IMR-90 (cell line): ENCODE measurements around the gene FBXL5. TPM values are rescaled to one million over a fixed set of nuclear protein-coding genes. Genes with fewer than 3 reads are reported as not detected.
A peak's percentile ranks its signal among the peaks of the same experiment; 100 is the strongest.

Source experiments
- ATAC-seq: fragments of 200-7000 bp; cut with Tn5 transposase; 2 replicates; pipeline ENCODE4 v1.9.1; 2020; ENCODE audit warnings: low read depth, mild to moderate bottlenecking, moderate library complexity
- BruUV-seq: library from RNA; stranded (reverse); fragments of 400-500 nt; replicated peaks from 2 replicates; lab custom pipeline; 2021; lab: Mats Ljungman, UMichigan
- CTCF ChIA-PET: fragments of 300-600 bp; formaldehyde crosslinking; extraction: SDS; loops from one replicate; lab custom pipeline; 2021; ENCODE audit warnings: antibody characterized with exemption; lab: Yijun Ruan, JAX
- POLR2A ChIA-PET: fragments of 300-600 bp; sonication (Branson Sonifier 250); formaldehyde crosslinking; loops from one replicate; lab custom pipeline; 2022; ENCODE audit warnings: antibody characterized with exemption; ENCODE audit not compliant: unreplicated experiment; lab: Charles Lee
- DNase-seq: peaks from one replicate; pipeline ENCODE4 v3.0.0; 2013
- H2AFZ ChIP-seq: replicated peaks from 2 replicates; pipeline ENCODE3; 2013; ENCODE audit warnings: low read length, mild to moderate bottlenecking; ENCODE audit not compliant: poor library complexity
- H2AK5ac ChIP-seq: 2 replicates; pipeline ENCODE4 v1.6.1; 2013; ENCODE audit warnings: low read depth, low read length, inconsistent platforms
- H2AK9ac ChIP-seq: replicated peaks from 2 replicates; pipeline ENCODE3; 2013; ENCODE audit warnings: mild to moderate bottlenecking, low read depth, low read length, moderate library complexity; ENCODE audit not compliant: poor library complexity
- H2BK120ac ChIP-seq: 2 replicates; pipeline ENCODE4 v1.6.1; 2013; ENCODE audit warnings: low read depth, low read length, inconsistent platforms
- H2BK15ac ChIP-seq: 3 replicates; pipeline ENCODE4 v1.6.1; 2013; ENCODE audit warnings: low read depth, low read length, inconsistent platforms
- H2BK20ac ChIP-seq: 2 replicates; pipeline ENCODE4 v1.6.1; 2013; ENCODE audit warnings: low read depth, mild to moderate bottlenecking, inconsistent platforms, low read length, moderate library complexity
- H2BK5ac ChIP-seq: 2 replicates; pipeline ENCODE4 v1.6.1; 2013; ENCODE audit warnings: mild to moderate bottlenecking, low read depth, low read length, inconsistent platforms; ENCODE audit not compliant: poor library complexity, severe bottlenecking
- H3K14ac ChIP-seq: replicated peaks from 2 replicates; pipeline ENCODE4 v1.6.1; 2013; ENCODE audit warnings: low read depth, low read length, inconsistent platforms
- H3K18ac ChIP-seq: 2 replicates; pipeline ENCODE4 v1.6.1; 2013; ENCODE audit warnings: low read depth, low read length, control low read depth
- H3K23ac ChIP-seq: 2 replicates; pipeline ENCODE4 v1.6.1; 2013; ENCODE audit warnings: low read depth, low read length, inconsistent platforms
- H3K27ac ChIP-seq: 2 replicates; pipeline ENCODE4 v1.5.1; 2013; ENCODE audit warnings: mild to moderate bottlenecking, control low read depth, low read length; ENCODE audit not compliant: insufficient read depth
- H3K27me3 ChIP-seq: 2 replicates; pipeline ENCODE4 v1.6.1; 2013; ENCODE audit warnings: low read length; ENCODE audit not compliant: control insufficient read depth, insufficient read depth
- H3K36me3 ChIP-seq: 2 replicates; pipeline ENCODE4 v1.6.1; 2013; ENCODE audit warnings: low read length, mixed read lengths; ENCODE audit not compliant: control insufficient read depth, insufficient read depth
- H3K4ac ChIP-seq: 2 replicates; pipeline ENCODE4 v1.6.1; 2013; ENCODE audit warnings: low read depth, low read length, inconsistent platforms
- H3K4me1 ChIP-seq: 2 replicates; pipeline ENCODE4 v1.6.1; 2013; ENCODE audit warnings: low read length, mixed read lengths; ENCODE audit not compliant: control insufficient read depth, insufficient read depth
- H3K4me2 ChIP-seq: 2 replicates; pipeline ENCODE4 v1.6.1; 2013; ENCODE audit warnings: low read depth, mild to moderate bottlenecking, control low read depth, low read length, moderate library complexity
- H3K4me3 ChIP-seq: 2 replicates; pipeline ENCODE4 v1.5.1; 2013; ENCODE audit warnings: low read depth, mild to moderate bottlenecking, control low read depth, low read length, moderate library complexity; ENCODE audit not compliant: insufficient read depth
- H3K56ac ChIP-seq: 2 replicates; pipeline ENCODE4 v1.6.1; 2013; ENCODE audit warnings: low read length, inconsistent platforms; ENCODE audit not compliant: insufficient read depth; ENCODE audit errors: extremely low read depth
- H3K79me1 ChIP-seq, 2 experiments: 2 replicates each; pipeline ENCODE4 v1.6.1; 2013; ENCODE audit warnings: low read length in 2 of 2, inconsistent platforms in 1 of 2, low read depth in 1 of 2
- H3K9ac ChIP-seq: 2 replicates; pipeline ENCODE4 v1.6.1; 2013; ENCODE audit warnings: low read depth, low read length, control low read depth
- H3K9me1 ChIP-seq: 2 replicates; pipeline ENCODE4 v1.6.1; 2013; ENCODE audit warnings: low read length, inconsistent platforms; ENCODE audit not compliant: insufficient read depth
- H3K9me3 ChIP-seq: 2 replicates; pipeline ENCODE4 v1.6.1; 2013; ENCODE audit warnings: low read length; ENCODE audit not compliant: control insufficient read depth, insufficient read depth
- H4K20me1 ChIP-seq: 2 replicates; pipeline ENCODE4 v1.6.1; 2013; ENCODE audit warnings: low read length, inconsistent platforms; ENCODE audit not compliant: insufficient read depth
- H4K5ac ChIP-seq: 2 replicates; pipeline ENCODE4 v1.6.1; 2013; ENCODE audit warnings: mild to moderate bottlenecking, low read depth, low read length, control low read depth
- H4K8ac ChIP-seq, 2 experiments: 2 replicates each; pipeline ENCODE4 v1.6.1; 2013; ENCODE audit warnings: low read depth in 2 of 2, low read length in 2 of 2, control low read depth in 1 of 2, inconsistent platforms in 1 of 2
- H4K91ac ChIP-seq: 2 replicates; pipeline ENCODE4 v1.6.1; 2013; ENCODE audit warnings: low read depth, low read length, inconsistent platforms; ENCODE audit not compliant: insufficient read depth
- BHLHE40 ChIP-seq: fragments of 150-350 bp; IDR thresholded peaks from 2 replicates; pipeline ENCODE4 v1.6.1; 2016; ENCODE audit warnings: mild to moderate bottlenecking, low read depth, low read length
- CEBPB ChIP-seq: IDR thresholded peaks from 2 replicates; pipeline ENCODE4 v1.6.1; 2012; ENCODE audit warnings: low read depth, low read length, improper control_type of control experiment
- CHD1 ChIP-seq: IDR thresholded peaks from 2 replicates; pipeline ENCODE4 v1.6.1; 2012; ENCODE audit warnings: low read depth, low read length, improper control_type of control experiment
- CTCF ChIP-seq: conservative IDR thresholded peaks from 2 replicates; pipeline ENCODE4 v1.5.1; 2012; ENCODE audit warnings: mild to moderate bottlenecking, low read depth, low read length, improper control_type of control experiment
- FOS ChIP-seq: fragments of 150-350 bp; IDR thresholded peaks from 2 replicates; pipeline ENCODE4 v1.6.1; 2016; ENCODE audit warnings: low read depth, low read length
- MAFK ChIP-seq: IDR thresholded peaks from 2 replicates; pipeline ENCODE4 v1.6.1; 2012; ENCODE audit warnings: low read depth, low read length, improper control_type of control experiment
- MAZ ChIP-seq: IDR thresholded peaks from 2 replicates; pipeline ENCODE4 v1.6.1; 2012; ENCODE audit warnings: low read depth, mild to moderate bottlenecking, low read length, improper control_type of control experiment, moderate library complexity, borderline replicate concordance
- MXI1 ChIP-seq: IDR thresholded peaks from 2 replicates; pipeline ENCODE4 v1.6.1; 2012; ENCODE audit warnings: low read depth, mild to moderate bottlenecking, low read length, moderate library complexity, borderline replicate concordance
- NFE2L2 ChIP-seq: fragments of 150-350 bp; IDR thresholded peaks from 2 replicates; pipeline ENCODE4 v1.6.1; 2016; ENCODE audit warnings: low read depth, mild to moderate bottlenecking, low read length
- POLR2A ChIP-seq: IDR thresholded peaks from 2 replicates; pipeline ENCODE4 v1.6.1; 2012; ENCODE audit warnings: mild to moderate bottlenecking, low read depth, low read length
- RAD21 ChIP-seq: IDR thresholded peaks from 2 replicates; pipeline ENCODE4 v1.6.1; 2012; ENCODE audit warnings: low read length, improper control_type of control experiment
- RFX5 ChIP-seq: IDR thresholded peaks from 2 replicates; pipeline ENCODE4 v1.8.0; 2012; ENCODE audit warnings: low read depth, mild to moderate bottlenecking, low read length, moderate library complexity
- SMC3 ChIP-seq: fragments of 150-350 bp; IDR thresholded peaks from 2 replicates; pipeline ENCODE4 v1.6.1; 2016; ENCODE audit warnings: low read depth, mild to moderate bottlenecking, antibody characterized with exemption, low read length, moderate library complexity
- dilution Hi-C: fragments of 300-500 bp; cut with HindIII; formaldehyde crosslinking; loops from one replicate; pipeline ENCODE4 v1.14.3; 2018; ENCODE audit warnings: low sequenced_read_pairs; ENCODE audit not compliant: unreplicated experiment
- in situ Hi-C: fragments of 300-500 bp; cut with MboI; formaldehyde crosslinking; loops from 3 replicates; pipeline ENCODE4 v1.14.3; 2019; ENCODE audit warnings: low sequenced_read_pairs, inconsistent platforms, mixed read lengths
- intact Hi-C: fragments of 100-400 bp; cut with micrococcal nuclease; formaldehyde crosslinking; loops from 2 replicates; pipeline ENCODE4 v1.10.0; 2022
- polyA plus RNA-seq, 3 experiments: library from polyadenylated mRNA; depleted of rRNA; stranded (reverse); fragments of >200 nt; gene quantifications; 2 replicates each; pipeline ENCODE4 v1.2.3, GENCODE V29; 2012; ENCODE audit warnings: low replicate concordance in 1 of 3
- total RNA-seq: library from RNA; depleted of rRNA; stranded (reverse); fragments of >200 nt; gene quantifications from 2 replicates; pipeline ENCODE4 v1.2.3, GENCODE V29; 2012
- TF ChIP-seq, protein P1 (sequence below): fragments of 150-350 bp; IDR thresholded peaks from 2 replicates; pipeline ENCODE4 v1.6.1; 2016; ENCODE audit warnings: low read depth, mild to moderate bottlenecking, low read length, moderate library complexity, borderline replicate concordance
- TF ChIP-seq, protein P2 (sequence below): fragments of 150-350 bp; IDR thresholded peaks from 2 replicates; pipeline ENCODE4 v1.6.1; 2017; ENCODE audit warnings: mild to moderate bottlenecking, antibody characterized with exemption, low read length, low read depth

FBXL5 gene
- total and polyA plus RNA-seq, 2 of the 4 experiments (the other 2 are of a cell fraction) = 20.3 to 62.6 TPM

DNA sequence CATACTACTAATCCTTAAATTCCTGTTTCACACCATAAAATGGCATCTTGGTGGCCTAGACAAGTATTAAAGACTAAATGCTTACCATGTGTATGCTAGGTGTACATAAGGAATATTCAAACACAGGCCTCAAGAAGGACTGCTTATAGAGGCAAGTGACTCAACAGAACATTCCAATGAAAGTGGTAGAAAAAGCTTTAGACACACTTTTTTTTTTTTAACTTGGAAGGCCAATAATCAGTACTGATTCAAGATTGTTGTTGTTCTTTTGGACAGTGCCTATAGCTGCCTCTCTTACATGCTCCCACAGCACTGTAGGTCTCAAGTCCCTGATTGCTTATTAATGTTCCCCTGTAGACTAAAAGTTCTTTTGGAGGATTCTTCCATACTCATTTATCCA, 77.6 kb downstream of the FBXL5 start:
- CTCF ChIA-PET = no interaction called here
- peaks cover 9% of the 10 kb centered on the region; the same call in 1 of the 2 replicates for H3K36me3 ChIP-seq

More for the DNA sequence above, 77.6 kb downstream of the FBXL5 start:
- Histone ChIP-seq H2BK120ac (no peak overlapping the region), H3K14ac (no peak overlapping the region), H3K79me1 (peaks cover 0 to 2% of the 10 kb centered on the region in 2 experiments; a peak in 1 of 4 replicates), H2AFZ (no peak overlapping the region), H2AK9ac (no peak overlapping the region), H3K4ac (no peak overlapping the region), H2BK15ac (no peak overlapping the region), H4K20me1 (no peaks in the 10 kb centered on the region), H3K4me2 (no peak overlapping the region), H3K23ac (no peak overlapping the region), H3K4me3 (no peak overlapping the region), H3K9me3 (no peaks in the 10 kb centered on the region), H3K18ac (no peak overlapping the region), H2AK5ac (no peak overlapping the region), H4K8ac (no peak overlapping the region), H4K91ac (no peak overlapping the region), H3K9me1 (peaks cover 3% of the 10 kb centered on the region; the same call in 1 of the 2 replicates), H3K27me3 (no peaks in the 10 kb centered on the region), H3K27ac (no peak overlapping the region), H4K5ac (no peak overlapping the region), H2BK5ac (no peak overlapping the region), H3K9ac (no peak overlapping the region), H2BK20ac (no peak overlapping the region), H3K56ac (no peak overlapping the region), H3K4me1 (peaks cover 2% of the 10 kb centered on the region)
- TF ChIP-seq, protein P1, sequence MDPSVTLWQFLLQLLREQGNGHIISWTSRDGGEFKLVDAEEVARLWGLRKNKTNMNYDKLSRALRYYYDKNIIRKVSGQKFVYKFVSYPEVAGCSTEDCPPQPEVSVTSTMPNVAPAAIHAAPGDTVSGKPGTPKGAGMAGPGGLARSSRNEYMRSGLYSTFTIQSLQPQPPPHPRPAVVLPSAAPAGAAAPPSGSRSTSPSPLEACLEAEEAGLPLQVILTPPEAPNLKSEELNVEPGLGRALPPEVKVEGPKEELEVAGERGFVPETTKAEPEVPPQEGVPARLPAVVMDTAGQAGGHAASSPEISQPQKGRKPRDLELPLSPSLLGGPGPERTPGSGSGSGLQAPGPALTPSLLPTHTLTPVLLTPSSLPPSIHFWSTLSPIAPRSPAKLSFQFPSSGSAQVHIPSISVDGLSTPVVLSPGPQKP = no peak
- TF ChIP-seq NFE2L2 (no peak), POLR2A (no peak), MXI1 (no peak), MAFK (no peak), FOS (no peak), CTCF (no peak), BHLHE40 (no peak), SMC3 (no peak), CEBPB (no peak), RFX5 (no peak), RAD21 (no peak), CHD1 (no peak), MAZ (no peak)
- TF ChIP-seq, protein P2, sequence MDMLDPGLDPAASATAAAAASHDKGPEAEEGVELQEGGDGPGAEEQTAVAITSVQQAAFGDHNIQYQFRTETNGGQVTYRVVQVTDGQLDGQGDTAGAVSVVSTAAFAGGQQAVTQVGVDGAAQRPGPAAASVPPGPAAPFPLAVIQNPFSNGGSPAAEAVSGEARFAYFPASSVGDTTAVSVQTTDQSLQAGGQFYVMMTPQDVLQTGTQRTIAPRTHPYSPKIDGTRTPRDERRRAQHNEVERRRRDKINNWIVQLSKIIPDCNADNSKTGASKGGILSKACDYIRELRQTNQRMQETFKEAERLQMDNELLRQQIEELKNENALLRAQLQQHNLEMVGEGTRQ = no peak
- intact Hi-C loops (no loop called here), dilution Hi-C loops (no loop called here), in situ Hi-C loops (no loop called here)
- peak; percentile 85 for ATAC-seq
- BruUV-seq = no TSS peak
- POLR2A ChIA-PET = no interaction called here
- peak; percentile 67 for DNase-seq
